EH (cell line): ENCODE results near the gene TRIM73.
"Not testable (repeated sequence)": the region's sequence is repeated elsewhere in the genome, so short reads cannot be mapped to it uniquely, and the experiment has no call there.

Source experiments
- DNase-seq: peaks from one replicate; pipeline ENCODE4 v3.0.0-alpha.2; 2015; ENCODE audit warnings: low read depth

The TRIM73 gene

GRCh38 chr7:75415829-75416373, 20.5 kb downstream of the TRIM73 start:
- DNase-seq = not testable (repeated sequence)

- DNase-seq = not testable (repeated sequence)
Observed at GRCh38 chr7:75416787-75417186, 21.4 kb downstream of the TRIM73 start.

- not testable (repeated sequence) for DNase-seq
Observed at GRCh38 chr7:75418292-75418858, 22.9 kb downstream of the TRIM73 start.

GRCh38 chr7:75419210-75419609, 23.8 kb downstream of the TRIM73 start:
- not testable (repeated sequence) for DNase-seq

GRCh38 chr7:75419693-75420092, 24.3 kb downstream of the TRIM73 start:
- DNase-seq = not testable (repeated sequence)

GRCh38 chr7:75420152-75420551, 24.7 kb downstream of the TRIM73 start:
- DNase-seq = not testable (repeated sequence)

GRCh38 chr7:75421798-75422710, 26.6 kb downstream of the TRIM73 start:
- not testable (repeated sequence) for DNase-seq

- DNase-seq = not testable (repeated sequence)
Observed at GRCh38 chr7:75423481-75423880, 28.1 kb downstream of the TRIM73 start.

GRCh38 chr7:75439000-75439399, 43.6 kb downstream of the TRIM73 start:
- not testable (repeated sequence) for DNase-seq

GRCh38 chr7:75442101-75442464, 46.7 kb downstream of the TRIM73 start:
- not testable (repeated sequence) for DNase-seq

- DNase-seq = peak; percentile 54
Observed at GRCh38 chr7:75442465-75443111, 47.2 kb downstream of the TRIM73 start.

GRCh38 chr7:75449946-75450345, 54.5 kb downstream of the TRIM73 start:
- DNase-seq = not testable (repeated sequence)

GRCh38 chr7:75452494-75452955, 57.1 kb downstream of the TRIM73 start:
- DNase-seq = not testable (repeated sequence)
